ENCODE data around the gene TREX2. TPM values are rescaled to one million over a fixed set of nuclear protein-coding genes. Genes with fewer than 3 reads are reported as not detected.

Gene TREX2
- total and polyA plus RNA-seq, 11 donors, result 0.22 to 0.48 (median 0.29) TPM; not detected in 3

DNA sequence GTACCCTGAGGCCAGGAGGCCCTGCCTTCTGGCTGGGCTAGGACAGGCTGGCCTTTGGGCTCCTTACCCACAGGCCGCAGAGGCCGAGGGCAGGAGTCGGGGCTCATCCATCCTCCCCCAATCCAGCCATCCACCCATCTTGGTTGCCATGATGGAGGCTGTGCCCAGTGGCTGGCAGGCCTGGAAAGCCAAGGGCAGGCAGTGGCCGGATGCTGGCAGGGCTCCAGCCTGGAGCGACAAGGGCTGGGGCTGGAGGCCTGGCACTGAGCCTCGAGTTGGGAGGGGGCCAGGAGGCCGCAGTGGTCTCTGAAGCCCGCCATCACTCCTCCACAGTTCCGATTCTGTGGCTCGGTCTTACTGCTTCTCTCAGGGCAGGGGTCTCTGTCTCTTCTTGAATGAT, 40.3 kb upstream of the TREX2 start:
- Histone ChIP-seq H3K4me1 (peaks cover 0 to 19% (median 11%) of the 10 kb centered on the region in 12 donors), H3K36me3 (no peaks in the 10 kb centered on the region), H3K27me3 (no peaks in the 10 kb centered on the region), H3K4me3 (no peak overlapping the region), H3K27ac (no peak overlapping the region), H3K9me3 (no peaks in the 10 kb centered on the region)
- WGBS, 4 donors, result 59 to 86% (median 78%) methylated on average over 7 to 10 of the region's 10 CpGs
- intact Hi-C loops (cut with DNase I), result no loop called here
- ATAC-seq, result no peak
- TF ChIP-seq POLR2A (IDR thresholded peaks at IDR 0.05) (no peak), CTCF (IDR thresholded peaks at IDR 0.05) (no peak)
- no peak for DNase-seq

GRCh38 chrX:153485396-153486080, 39.7 kb upstream of the TREX2 start:
- TF ChIP-seq CTCF (IDR thresholded peaks at IDR 0.05), result no peak
- no peaks in the 10 kb centered on the region for H3K27me3 ChIP-seq
- no peaks in the 10 kb centered on the region for H3K9me3 ChIP-seq
- WGBS, 4 donors, result 68 to 92% (median 81%) methylated on average over 25 to 30 of the region's 30 CpGs
- intact Hi-C loops (cut with DNase I), result no loop called here
- H3K4me3 ChIP-seq, result no peak overlapping the region
- H3K4me1 ChIP-seq, result peaks cover 0 to 18% (median 11%) of the 10 kb centered on the region in 12 donors
- DNase-seq (no peak), ATAC-seq (no peak)
- H3K36me3 ChIP-seq, result no peaks in the 10 kb centered on the region
- peak overlapping the region in 2 of 12 donors; percentile 19 to 43 for H3K27ac ChIP-seq

DNA sequence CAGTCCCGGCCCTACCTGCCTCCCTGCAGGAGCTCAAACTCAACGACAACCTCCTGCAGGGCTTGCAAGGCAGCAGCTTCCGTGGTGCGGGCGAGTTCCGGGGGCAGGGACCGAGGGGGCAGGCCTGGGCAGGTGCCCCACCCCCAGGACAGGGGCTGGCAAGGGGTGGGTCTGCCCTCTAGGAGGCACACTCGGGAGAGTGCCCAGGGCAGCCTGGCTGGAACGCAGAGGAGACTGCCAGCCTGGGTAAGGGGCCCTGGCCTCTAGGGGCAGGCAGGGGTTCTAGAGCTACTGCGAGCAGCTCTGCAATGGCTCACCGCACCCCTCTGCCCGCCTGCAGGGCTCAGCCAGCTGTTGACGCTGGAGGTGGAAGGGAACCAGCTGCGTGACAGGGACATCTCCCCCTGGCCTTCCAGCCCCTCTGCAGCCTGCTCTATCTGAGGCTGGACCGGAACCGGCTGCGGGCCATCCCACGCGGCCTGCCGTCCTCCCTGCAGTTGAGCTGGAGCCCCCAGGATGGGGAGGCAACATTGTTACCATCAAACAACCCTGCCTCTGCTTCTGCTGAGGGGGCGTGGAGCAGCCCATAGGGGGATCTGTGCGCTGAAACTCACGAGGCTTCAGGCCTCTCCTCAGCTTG, 36.6 kb upstream of the TREX2 start:
- H3K27ac ChIP-seq, result no peak overlapping the region
- no peaks in the 10 kb centered on the region for H3K36me3 ChIP-seq
- no peaks in the 10 kb centered on the region for H3K27me3 ChIP-seq
- no peak overlapping the region for H3K4me3 ChIP-seq
- peaks cover 0 to 5% (median 0%) of the 10 kb centered on the region in 12 donors for H3K4me1 ChIP-seq
- no peak for TF ChIP-seq POLR2A (IDR thresholded peaks at IDR 0.05)
- TF ChIP-seq CTCF (IDR thresholded peaks at IDR 0.05), result no peak
- no peak for DNase-seq
- ATAC-seq, result no peak
- 74 to 85% (median 83%) methylated on average over 12 to 23 of the region's 23 CpGs for WGBS, 4 donors
- no peaks in the 10 kb centered on the region for H3K9me3 ChIP-seq
- intact Hi-C loops (cut with DNase I), result no loop called here

GRCh38 chrX:153481043-153481442, 35.2 kb upstream of the TREX2 start:
- Histone ChIP-seq H3K4me3 (no peak overlapping the region), H3K36me3 (no peaks in the 10 kb centered on the region), H3K9me3 (no peaks in the 10 kb centered on the region), H3K27me3 (peaks cover 0 to 2% (median 0%) of the 10 kb centered on the region in 9 donors), H3K27ac (no peak overlapping the region), H3K4me1 (peaks cover 0 to 17% (median under 1%) of the 10 kb centered on the region in 12 donors)
- no peak for DNase-seq
- intact Hi-C loops (cut with DNase I), result no loop called here
- WGBS, 4 donors, result 93 to 100% (median 95%) methylated on average over 5 to 13 of the region's 13 CpGs
- no peak for ATAC-seq
- TF ChIP-seq POLR2A (IDR thresholded peaks at IDR 0.05), result no peak
- TF ChIP-seq CTCF (IDR thresholded peaks at IDR 0.05), result no peak

Measured in heart left ventricle (tissue), 16 donors.